ENCODE results near the gene STXBP2. TPM values are rescaled to one million over a fixed set of nuclear protein-coding genes. Genes with fewer than 3 reads are reported as not detected.

STXBP2 gene
- total RNA-seq, 2 donors from 2014 or later, result 119 to 126 TPM

DNA sequence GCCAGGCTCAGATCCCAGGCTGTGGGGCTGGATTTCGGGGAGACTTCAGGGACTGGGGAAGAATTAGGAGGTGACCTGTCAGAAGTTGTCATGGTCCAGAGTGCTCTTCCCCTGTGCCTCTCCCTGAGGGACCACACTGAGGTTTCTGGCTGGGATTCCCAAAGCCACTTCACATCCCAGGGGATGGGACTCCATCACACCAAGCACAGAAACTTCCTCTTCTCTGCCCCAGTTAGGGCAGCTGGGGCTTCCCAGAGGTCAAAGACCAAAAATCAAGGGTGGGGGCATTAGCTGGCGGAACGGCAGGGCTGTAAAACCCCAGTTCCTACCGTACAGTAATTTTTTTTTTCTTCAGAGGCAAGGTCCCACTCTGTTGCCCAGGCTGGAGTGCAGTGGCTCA, 57.6 kb downstream of the STXBP2 start:
- Histone ChIP-seq H3K36me3 (ENCODE audit: control insufficient read depth, insufficient read depth, low read length) (no peaks in the 10 kb centered on the region), H3K4me1 (ENCODE audit: control insufficient read depth, insufficient read depth, low read length) (no peaks in the 10 kb centered on the region), H3K4me3 (ENCODE audit: low read length) (no peak overlapping the region), H3K27ac (ENCODE audit: low read depth, low read length) (no peak overlapping the region), H3K27me3 (ENCODE audit: control insufficient read depth, insufficient read depth, low read length, poor library complexity, severe bottlenecking) (peaks cover 14% of the 10 kb centered on the region), H3K9ac (ENCODE audit: extremely low read depth, low read length, poor library complexity, severe bottlenecking) (no peak overlapping the region), H3K9me3 (ENCODE audit: control insufficient read depth, low read length) (no peaks in the 10 kb centered on the region)
- DNase-seq, result no peak
- WGBS, 2 experiments (ENCODE audit: insufficient coverage in 1 of 2, insufficient read length in 1 of 2), result 78 to 88% methylated on average over 3 of the region's 4 CpGs
- H3K4me3 Mint-ChIP-seq, result no peak overlapping the region
- H3K36me3 Mint-ChIP-seq (ENCODE audit: low read depth), result no peaks in the 10 kb centered on the region
- peaks cover 24% of the 10 kb centered on the region for H3K27me3 Mint-ChIP-seq (ENCODE audit: insufficient read depth)
- no peaks in the 10 kb centered on the region for H3K9me3 Mint-ChIP-seq
- TF ChIP-seq, protein P1, sequence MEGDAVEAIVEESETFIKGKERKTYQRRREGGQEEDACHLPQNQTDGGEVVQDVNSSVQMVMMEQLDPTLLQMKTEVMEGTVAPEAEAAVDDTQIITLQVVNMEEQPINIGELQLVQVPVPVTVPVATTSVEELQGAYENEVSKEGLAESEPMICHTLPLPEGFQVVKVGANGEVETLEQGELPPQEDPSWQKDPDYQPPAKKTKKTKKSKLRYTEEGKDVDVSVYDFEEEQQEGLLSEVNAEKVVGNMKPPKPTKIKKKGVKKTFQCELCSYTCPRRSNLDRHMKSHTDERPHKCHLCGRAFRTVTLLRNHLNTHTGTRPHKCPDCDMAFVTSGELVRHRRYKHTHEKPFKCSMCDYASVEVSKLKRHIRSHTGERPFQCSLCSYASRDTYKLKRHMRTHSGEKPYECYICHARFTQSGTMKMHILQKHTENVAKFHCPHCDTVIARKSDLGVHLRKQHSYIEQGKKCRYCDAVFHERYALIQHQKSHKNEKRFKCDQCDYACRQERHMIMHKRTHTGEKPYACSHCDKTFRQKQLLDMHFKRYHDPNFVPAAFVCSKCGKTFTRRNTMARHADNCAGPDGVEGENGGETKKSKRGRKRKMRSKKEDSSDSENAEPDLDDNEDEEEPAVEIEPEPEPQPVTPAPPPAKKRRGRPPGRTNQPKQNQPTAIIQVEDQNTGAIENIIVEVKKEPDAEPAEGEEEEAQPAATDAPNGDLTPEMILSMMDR (conservative IDR thresholded peaks at IDR 0.05), result no peak
- no peaks in the 10 kb centered on the region for H3K4me1 Mint-ChIP-seq
- H3K27ac Mint-ChIP-seq, result no peak overlapping the region

Small RNAs within 50 kb of the gene (microRNA-seq; reads per million reads assigned to microRNA genes)
- gene MIR6792 (ENCODE audit: borderline microRNAs expressed), result not detected

Other genes with a start within 250 kb of the STXBP2 start
- gene PEX11G, start 148.1 kb upstream of the STXBP2 start, total RNA-seq, result 1 to 10 TPM; 2.6 to 3.0 TPM
- gene ZNF358, start 121.0 kb upstream of the STXBP2 start, total RNA-seq, result 10 to 100 TPM; 45.9 to 53.2 TPM
- 10 to 100 TPM; 18.0 to 21.4 TPM for gene MCOLN1, start 114.5 kb upstream of the STXBP2 start, total RNA-seq
- 100 to 1,000 TPM in 1 of 2 donors, 10 to 100 TPM in 1; 86.1 to 124 TPM for gene PNPLA6, start 101.4 kb upstream of the STXBP2 start, total RNA-seq
- gene CAMSAP3, start 41.2 kb upstream of the STXBP2 start, total RNA-seq, result 10 to 100 TPM; 65.5 to 76.8 TPM
- 10 to 100 TPM; 44.3 to 46.6 TPM for gene XAB2, start 7.6 kb upstream of the STXBP2 start, total RNA-seq
- 100 to 1,000 TPM; 149 to 182 TPM for gene PET100, start 7.3 kb upstream of the STXBP2 start, total RNA-seq
- under 1 TPM in 1 of 2 donors, not detected in 1; 0.55 TPM for gene PCP2, start 3.4 kb upstream of the STXBP2 start, total RNA-seq
- not detected for gene RETN, start 31.9 kb downstream of the STXBP2 start, total RNA-seq
- not detected for gene MCEMP1, start 40.0 kb downstream of the STXBP2 start, total RNA-seq
- 10 to 100 TPM; 64.6 to 93.1 TPM for gene TRAPPC5, start 43.7 kb downstream of the STXBP2 start, total RNA-seq
- gene FCER2, start 65.0 kb downstream of the STXBP2 start, total RNA-seq, result not detected
- gene CLEC4G, start 95.0 kb downstream of the STXBP2 start, total RNA-seq, result not detected
- gene CD209, start 110.4 kb downstream of the STXBP2 start, total RNA-seq, result not detected
- gene CLEC4M, start 126.1 kb downstream of the STXBP2 start, total RNA-seq, result not detected
- gene EVI5L, start 193.1 kb downstream of the STXBP2 start, total RNA-seq, result 1 to 10 TPM; 6.4 to 9.2 TPM
- 10 to 100 TPM in 1 of 2 donors, 1 to 10 TPM in 1; 9.5 to 20.2 TPM for gene PRR36, start 237.3 kb downstream of the STXBP2 start, total RNA-seq